Fibroblast of lung (primary cell): ENCODE data around the gene ADCY5. TPM values are rescaled to one million over a fixed set of nuclear protein-coding genes. Genes with fewer than 3 reads are reported as not detected.

Source experiments
- DNase-seq, 2 donors: peaks; one replicate each; pipeline versions ENCODE4 v3.0.0 to v3.0.0-alpha.2; 2010; ENCODE audit warnings: low read depth in 2 of 2
- H2AFZ ChIP-seq: 2 replicates; pipeline ENCODE4 v1.5.1; 2012; ENCODE audit warnings: low read length, control low read depth, inconsistent platforms
- H3K27ac ChIP-seq: 2 replicates; pipeline ENCODE4 v1.5.1; 2011; ENCODE audit warnings: low read length, control low read depth; ENCODE audit not compliant: insufficient read depth
- H3K27me3 ChIP-seq: 2 replicates; pipeline ENCODE4 v1.5.1; 2011; ENCODE audit warnings: mild to moderate bottlenecking, low read length; ENCODE audit not compliant: control insufficient read depth, insufficient read depth
- H3K36me3 ChIP-seq: 2 replicates; pipeline ENCODE4 v1.5.1; 2011; ENCODE audit warnings: low read length; ENCODE audit not compliant: control insufficient read depth, insufficient read depth
- H3K4me1 ChIP-seq: 2 replicates; pipeline ENCODE4 v1.5.1; 2011; ENCODE audit warnings: low read length; ENCODE audit not compliant: control insufficient read depth, insufficient read depth; ENCODE audit errors: extremely low read depth
- H3K4me2 ChIP-seq: 2 replicates; pipeline ENCODE4 v1.5.1; 2011; ENCODE audit warnings: low read length, control low read depth; ENCODE audit not compliant: insufficient read depth; ENCODE audit errors: extremely low read depth
- H3K4me3 ChIP-seq, 4 experiments: fragments of 200-600 bp in 1 of 4; sonication (generic) in 1 of 4; replicated peaks in 1 of 4; 2 replicates each; pipeline ENCODE4 v1.5.1; 2011 to 2016; ENCODE audit warnings: low read length in 4 of 4, low read depth in 3 of 4, mild to moderate bottlenecking in 3 of 4, control low read depth in 2 of 4, inconsistent platforms in 1 of 4, mixed read lengths in 1 of 4; ENCODE audit not compliant: insufficient read depth in 1 of 4; ENCODE audit errors: control extremely low read depth in 1 of 4
- H3K79me2 ChIP-seq: 2 replicates; pipeline ENCODE4 v1.5.1; 2012; ENCODE audit warnings: mild to moderate bottlenecking, low read length, inconsistent platforms; ENCODE audit not compliant: control insufficient read depth, insufficient read depth
- H3K9ac ChIP-seq: 2 replicates; pipeline ENCODE4 v1.5.1; 2011; ENCODE audit warnings: mild to moderate bottlenecking, low read length, control low read depth; ENCODE audit not compliant: insufficient read depth
- H3K9me3 ChIP-seq: 2 replicates; pipeline ENCODE4 v1.5.1; 2012; ENCODE audit warnings: low read depth, low read length; ENCODE audit not compliant: control insufficient read depth, insufficient read depth
- H4K20me1 ChIP-seq: 2 replicates; pipeline ENCODE4 v1.5.1; 2011; ENCODE audit warnings: low read length; ENCODE audit not compliant: control insufficient read depth, insufficient read depth; ENCODE audit errors: extremely low read depth
- CTCF ChIP-seq, 2 donors: IDR thresholded peaks in 1 of 2; conservative IDR thresholded peaks in 1 of 2; 1 replicate in 1 of 2; 2 replicates in 1 of 2; pipeline ENCODE4 v1.5.1; 2011 to 2012; ENCODE audit warnings: low read length in 2 of 2, control low read depth in 1 of 2, inconsistent platforms in 1 of 2, low read depth in 1 of 2, mild to moderate bottlenecking in 1 of 2
- EZH2 ChIP-seq: IDR thresholded peaks from 2 replicates; pipeline ENCODE4 v1.5.1; 2012; ENCODE audit warnings: low read length, control low read depth, mild to moderate bottlenecking; ENCODE audit errors: missing control alignments
- polyA plus RNA-seq, 2 donors: library from polyadenylated mRNA; depleted of rRNA in 1 of 2; stranded (reverse) in 1 of 2; unstranded in 1 of 2; fragments of >200 nt; gene quantifications; 2 replicates each; pipeline ENCODE4 v1.2.1, GENCODE V29; 2011 to 2012; ENCODE audit warnings: missing spikeins in 1 of 2
- total RNA-seq: library from RNA; depleted of rRNA; stranded (reverse); fragments of >200 nt; gene quantifications from 2 replicates; pipeline ENCODE4 v1.2.1, GENCODE V29; 2014

Gene ADCY5
- total and polyA plus RNA-seq, 2 donors (not counting 1 experiment from before 2014, with no cell fraction given) = 0.11 to 0.50 TPM

GRCh38 chr3:123312331-123313265 lies 136.3 kb downstream of the ADCY5 start:
- H3K4me1 ChIP-seq = no peaks in the 10 kb centered on the region

GRCh38 chr3:123311201-123311600 lies 137.7 kb downstream of the ADCY5 start:
- H3K4me2 ChIP-seq = no peak overlapping the region
- no peak for DNase-seq
- H3K79me2 ChIP-seq = no peaks in the 10 kb centered on the region
- no peaks in the 10 kb centered on the region for H3K9me3 ChIP-seq
- H4K20me1 ChIP-seq = no peaks in the 10 kb centered on the region
- H3K36me3 ChIP-seq = no peaks in the 10 kb centered on the region
- H3K9ac ChIP-seq = no peak overlapping the region
- no peak overlapping the region for H2AFZ ChIP-seq
- peaks cover 8% of the 10 kb centered on the region for H3K27me3 ChIP-seq
- no peaks in the 10 kb centered on the region for H3K4me1 ChIP-seq
- H3K4me3 ChIP-seq = no peak overlapping the region
- TF ChIP-seq EZH2 (no peak), CTCF (conservative IDR thresholded peaks at IDR 0.05 in 1 of 2, IDR thresholded peaks at IDR 0.05 in 1 of 2; ENCODE audit: low read depth in 1 of 2, low read length in 2 of 2) (no peak)
- H3K27ac ChIP-seq = no peak overlapping the region

More at GRCh38 chr3:123312331-123313265, 136.3 kb downstream of the ADCY5 start:
- no peaks in the 10 kb centered on the region for H3K36me3 ChIP-seq
- no peak overlapping the region for H3K4me2 ChIP-seq
- no peak for TF ChIP-seq EZH2
- H3K79me2 ChIP-seq = no peaks in the 10 kb centered on the region
- no peak overlapping the region for H3K9ac ChIP-seq
- H3K27me3 ChIP-seq = peaks cover 8% of the 10 kb centered on the region
- no peak overlapping the region for H2AFZ ChIP-seq
- H4K20me1 ChIP-seq = no peaks in the 10 kb centered on the region
- DNase-seq = no peak
- no peaks in the 10 kb centered on the region for H3K9me3 ChIP-seq
- H3K4me3 ChIP-seq = no peak overlapping the region
- no peak overlapping the region for H3K27ac ChIP-seq

GRCh38 chr3:123310741-123311140 lies 138.1 kb downstream of the ADCY5 start:
- no peak overlapping the region for H3K4me3 ChIP-seq
- no peak for DNase-seq
- H3K4me2 ChIP-seq = no peak overlapping the region
- no peak overlapping the region for H2AFZ ChIP-seq
- no peaks in the 10 kb centered on the region for H3K36me3 ChIP-seq
- no peak for TF ChIP-seq CTCF (conservative IDR thresholded peaks at IDR 0.05 in 1 of 2, IDR thresholded peaks at IDR 0.05 in 1 of 2; ENCODE audit: low read depth in 1 of 2, low read length in 2 of 2)
- TF ChIP-seq EZH2 = no peak
- no peaks in the 10 kb centered on the region for H3K4me1 ChIP-seq
- H4K20me1 ChIP-seq = no peaks in the 10 kb centered on the region
- H3K79me2 ChIP-seq = no peaks in the 10 kb centered on the region
- no peaks in the 10 kb centered on the region for H3K9me3 ChIP-seq
- H3K9ac ChIP-seq = no peak overlapping the region
- peaks cover 9% of the 10 kb centered on the region for H3K27me3 ChIP-seq
- H3K27ac ChIP-seq = no peak overlapping the region
